Measurements from ENCODE around the gene DOK6.
"Not testable (repeated sequence)": the region's sequence is repeated elsewhere in the genome, so short reads cannot be mapped to it uniquely, and the experiment has no call there.

DOK6 gene

DNA sequence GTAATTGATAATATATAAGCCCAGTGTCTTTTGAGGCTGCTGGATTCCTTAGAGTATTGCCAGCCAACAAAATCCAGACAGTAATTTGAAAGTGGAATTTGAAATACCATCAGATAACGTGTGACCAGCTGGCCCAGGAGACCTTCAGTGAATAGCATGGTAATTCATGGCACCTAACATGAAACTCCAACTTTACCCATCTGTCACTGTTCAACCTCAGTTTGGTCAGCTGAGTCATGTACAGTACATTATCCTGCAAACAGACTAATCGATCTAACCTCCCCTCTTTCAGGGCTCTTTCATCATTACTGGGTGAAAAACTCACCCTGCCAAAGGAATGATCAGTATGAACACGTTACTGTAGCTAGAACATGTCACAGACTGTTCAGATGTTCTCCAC lies 230.6 kb downstream of the DOK6 start:
- DNase-seq: no peak

GRCh38 chr18:69635482-69635881 lies 234.8 kb downstream of the DOK6 start:
- no peak for DNase-seq

DNA sequence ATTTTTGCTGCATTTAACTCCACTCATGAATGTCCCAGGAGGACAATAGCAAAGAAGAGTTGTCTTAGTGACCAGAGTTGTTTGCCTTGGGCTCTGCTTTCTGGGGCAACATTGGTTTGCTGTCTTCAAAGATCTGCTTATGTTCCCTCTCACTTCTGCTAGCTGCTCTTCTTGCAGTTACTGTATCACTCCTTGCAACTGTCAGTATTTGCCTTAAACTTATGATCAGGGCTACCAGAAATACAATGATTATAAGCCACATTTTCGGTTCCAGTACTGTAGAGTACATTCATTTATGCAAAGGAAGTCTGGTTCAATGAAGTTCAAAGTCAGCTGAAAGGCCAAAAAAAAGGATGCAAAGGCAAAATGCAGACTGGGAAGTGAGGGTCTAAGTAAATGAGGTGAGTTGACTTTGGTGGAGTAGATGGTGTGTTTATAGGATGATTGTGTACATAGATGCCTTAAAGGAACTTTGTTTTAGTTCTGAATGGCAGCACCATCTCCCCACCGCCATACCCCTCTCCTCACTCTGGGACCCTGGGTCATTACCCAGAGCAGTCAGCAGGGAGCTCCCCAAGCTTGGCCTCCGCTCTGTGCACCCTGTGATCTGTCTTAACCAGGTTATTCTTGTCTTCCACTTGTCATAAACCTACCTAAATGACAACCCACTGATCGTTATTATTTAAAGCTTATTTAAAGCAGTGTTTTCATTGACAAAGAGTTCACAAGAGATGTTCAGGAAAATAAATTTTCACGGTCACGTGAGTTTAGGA lies 236.0 kb downstream of the DOK6 start:
- no peak for DNase-seq

- DNase-seq: no peak
These were observed 237.4 kb downstream of the DOK6 start for GRCh38 chr18:69638056-69638455.

- no peak for DNase-seq
These were observed 247.0 kb downstream of the DOK6 start for GRCh38 chr18:69647702-69648101.

DNA sequence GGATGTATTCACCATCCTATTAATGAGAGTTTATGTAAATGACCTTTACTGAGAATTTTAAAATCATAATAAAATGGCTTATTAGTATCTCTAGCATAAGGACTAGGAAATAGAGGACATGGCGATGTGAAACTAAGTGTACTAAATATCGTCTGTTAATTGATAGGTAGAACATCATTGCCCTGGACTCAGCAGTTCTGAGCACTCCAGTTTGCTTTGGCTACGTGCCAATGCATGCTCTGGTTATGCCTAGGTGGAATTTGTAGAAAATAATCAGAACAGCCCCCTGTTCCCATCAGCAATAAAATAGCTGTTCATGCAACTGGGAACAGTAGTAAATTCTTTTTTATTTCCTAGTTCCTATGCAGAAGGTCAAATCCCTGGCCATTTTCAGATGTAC lies 247.8 kb downstream of the DOK6 start:
- DNase-seq: no peak

DNA sequence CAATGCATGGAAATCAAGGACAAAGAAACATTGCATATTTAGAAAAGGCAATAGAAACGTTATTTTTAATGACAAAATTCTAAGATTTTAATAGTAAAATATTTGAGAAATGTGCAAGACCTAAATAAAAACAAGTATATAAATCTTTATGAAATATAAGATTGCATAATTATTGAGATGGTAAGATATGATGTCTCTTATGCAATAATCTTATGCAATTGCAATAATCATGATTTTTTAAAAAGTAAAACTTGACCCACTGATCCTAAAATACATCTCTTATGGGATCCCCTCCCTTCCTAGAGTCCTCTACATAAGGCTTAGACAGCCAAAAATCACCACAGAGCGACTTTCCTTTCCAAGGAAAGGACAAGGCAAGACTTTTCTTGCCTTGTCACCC lies 249.0 kb downstream of the DOK6 start:
- DNase-seq: no peak

- DNase-seq: no peak
These were observed 250.6 kb downstream of the DOK6 start for GRCh38 chr18:69651243-69651642.

DNA sequence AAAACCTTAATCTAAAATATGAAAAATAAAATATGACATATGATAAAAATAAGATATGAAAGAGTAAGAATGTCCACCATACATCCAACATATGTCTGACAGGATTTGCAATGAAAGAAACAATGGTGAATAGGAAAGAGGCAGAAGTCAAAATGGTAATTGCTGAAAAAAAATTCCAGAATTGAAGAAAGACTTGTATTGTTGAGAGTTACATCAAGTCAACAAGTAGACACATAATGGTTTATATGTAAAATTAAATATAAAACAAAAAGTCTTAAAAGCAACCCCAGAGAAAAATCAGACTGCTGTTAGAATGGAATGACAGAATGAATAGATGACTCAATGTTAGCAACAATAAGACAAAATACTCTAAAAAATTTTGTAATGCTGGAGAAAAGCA lies 255.1 kb downstream of the DOK6 start:
- DNase-seq: no peak

DNA sequence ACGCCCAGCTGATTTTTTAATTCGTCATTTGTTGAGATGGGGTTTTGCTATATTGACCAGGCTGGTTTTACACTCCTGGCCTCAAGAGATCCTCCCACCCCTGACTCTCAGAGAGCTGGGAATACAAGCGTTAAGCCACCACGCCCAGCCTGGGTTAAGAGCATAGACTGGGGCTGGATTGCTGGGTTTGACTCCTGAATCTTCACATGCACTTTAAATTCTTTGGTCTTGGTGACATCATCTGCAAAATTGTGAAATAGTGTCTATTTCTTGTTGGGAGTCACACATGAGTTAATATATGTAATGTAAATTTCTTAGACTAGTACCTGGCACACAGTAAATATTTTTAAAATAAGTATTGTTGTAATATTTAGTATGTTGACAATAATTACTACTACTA lies 257.4 kb downstream of the DOK6 start:
- no peak for DNase-seq

- DNase-seq: no peak
These were observed 258.0 kb downstream of the DOK6 start for GRCh38 chr18:69658685-69659084.

DNA sequence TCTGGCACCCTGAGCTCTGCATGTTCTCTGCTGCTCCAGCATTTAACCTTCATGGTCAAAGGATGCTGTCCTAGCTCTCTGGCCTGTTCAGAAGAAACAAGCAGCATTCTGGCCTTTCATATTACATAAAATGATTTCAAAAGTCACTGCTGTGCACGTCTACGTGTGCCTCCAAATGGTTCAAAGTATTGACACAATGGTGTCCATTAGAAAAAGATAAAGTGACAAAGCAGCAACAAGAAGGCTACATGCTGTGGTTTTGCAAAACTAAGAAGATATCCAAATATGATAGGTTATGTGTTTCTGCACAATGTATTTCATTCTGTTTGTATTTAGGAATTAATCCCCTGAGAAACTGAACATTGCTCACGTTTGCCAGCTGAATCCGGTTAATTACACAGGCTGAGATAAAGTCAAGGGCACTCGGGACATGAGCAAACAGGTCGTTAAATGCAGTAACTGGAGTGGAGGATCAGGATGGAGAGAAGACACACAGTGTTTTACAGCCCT lies 258.5 kb downstream of the DOK6 start:
- no peak for DNase-seq

DNA sequence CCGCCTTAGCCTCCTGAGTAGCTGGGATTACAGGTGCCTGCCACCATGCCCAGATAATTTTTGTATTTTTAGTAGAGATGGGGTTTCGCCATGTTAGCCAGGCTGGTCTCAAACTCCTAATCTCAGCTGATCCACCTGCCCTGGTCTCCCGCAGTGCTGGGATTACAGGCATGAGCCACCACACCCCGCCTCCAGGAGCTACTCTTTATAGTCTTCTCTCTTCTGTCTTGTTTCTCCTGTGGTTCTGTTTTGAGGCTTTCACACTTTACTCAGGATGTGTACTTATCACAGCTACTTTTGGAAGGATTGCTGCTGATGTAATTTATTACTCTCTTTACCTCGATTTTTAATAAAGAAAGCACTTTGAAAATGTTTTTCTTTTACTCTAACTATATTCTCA lies 261.4 kb downstream of the DOK6 start:
- DNase-seq: not testable (repeated sequence)

- no peak for DNase-seq
These were observed 263.7 kb downstream of the DOK6 start for GRCh38 chr18:69664399-69664798.

DNA sequence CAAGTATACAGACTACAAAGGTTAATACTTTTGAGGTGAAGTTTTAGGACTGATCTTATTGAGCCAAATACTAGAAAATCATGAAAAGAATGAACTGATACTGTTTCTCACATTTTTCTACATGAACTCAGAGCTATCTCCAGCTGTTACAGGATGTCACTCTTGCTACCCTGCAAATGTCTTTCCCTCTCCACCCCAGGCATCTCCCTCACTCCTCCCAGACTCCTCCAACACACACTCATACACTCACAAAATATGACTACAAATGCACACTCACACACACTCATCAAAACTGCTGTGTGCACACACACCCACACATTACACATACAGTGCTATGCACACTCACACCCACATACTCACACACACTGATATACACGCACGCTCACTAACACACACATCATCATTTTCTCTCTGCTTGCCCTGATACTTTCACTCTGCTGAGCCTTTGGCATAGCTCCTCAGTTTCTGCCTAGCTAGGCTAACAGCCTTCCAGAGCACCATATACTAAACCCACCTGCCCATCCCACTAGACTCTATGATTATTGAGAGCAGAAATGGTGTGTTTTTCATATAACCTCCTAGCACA lies 273.7 kb downstream of the DOK6 start:
- no peak for DNase-seq

DNA sequence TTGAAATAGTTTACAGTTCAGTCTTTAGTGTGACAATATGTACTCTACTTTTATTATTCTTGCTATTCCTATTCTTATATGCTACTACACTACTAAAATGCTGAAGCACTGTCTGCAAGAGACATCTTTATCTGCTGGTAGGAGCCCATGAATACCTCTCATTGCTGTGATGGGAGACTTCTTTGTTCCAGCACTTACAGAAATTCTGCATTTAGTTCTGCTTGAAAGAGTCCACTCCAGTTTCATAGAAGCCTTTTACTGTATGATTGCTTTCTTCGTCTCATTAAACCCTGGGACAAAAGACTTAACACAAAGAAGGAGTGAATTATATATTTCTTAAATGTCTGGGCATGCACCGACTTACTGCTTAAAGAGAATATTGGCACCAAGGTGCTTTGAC lies 274.3 kb downstream of the DOK6 start:
- DNase-seq: no peak

DNA sequence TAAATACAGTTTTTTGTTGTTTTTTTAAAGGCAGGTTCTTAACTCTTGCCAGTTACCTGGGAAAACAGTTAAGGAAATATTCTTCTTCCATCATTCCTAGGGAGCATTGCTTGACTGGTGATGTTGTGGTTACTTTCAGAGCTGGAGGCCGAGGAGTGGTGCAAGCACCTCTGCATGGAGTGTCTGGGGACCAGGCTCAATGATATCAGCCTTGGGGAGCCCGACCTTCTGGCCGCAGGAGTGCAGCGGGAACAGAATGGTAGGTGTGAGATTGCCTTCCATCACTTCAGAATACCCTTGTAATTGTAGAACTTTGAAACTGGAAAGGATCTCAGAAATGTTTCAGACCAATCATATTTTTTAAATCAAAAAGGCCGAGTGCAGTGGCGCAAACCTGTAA lies 276.9 kb downstream of the DOK6 start:
- no peak for DNase-seq

- DNase-seq: no peak
These were observed 279.4 kb downstream of the DOK6 start for GRCh38 chr18:69680123-69680522.

- no peak for DNase-seq
These were observed 282.5 kb downstream of the DOK6 start for GRCh38 chr18:69683176-69683575.

GRCh38 chr18:69684789-69685188 lies 284.1 kb downstream of the DOK6 start:
- DNase-seq: no peak

DNA sequence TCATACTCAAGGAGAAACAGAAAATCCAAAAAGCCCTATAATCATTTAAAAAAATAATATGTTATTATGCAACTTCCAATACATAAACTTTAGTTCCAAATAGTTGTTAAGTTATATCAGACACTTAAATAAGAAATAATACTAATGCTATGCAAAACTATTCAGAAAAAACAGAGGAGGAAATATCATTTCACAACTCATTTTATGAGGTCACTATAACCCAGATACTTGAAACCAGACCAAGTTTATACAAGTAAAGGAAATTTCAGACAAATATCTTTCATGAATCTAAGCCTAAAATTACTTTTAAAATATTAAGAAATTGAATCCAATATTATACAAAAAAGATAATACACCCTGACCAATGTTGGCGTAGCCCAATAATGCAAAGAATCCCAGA lies 286.2 kb downstream of the DOK6 start:
- DNase-seq: no peak

DNA sequence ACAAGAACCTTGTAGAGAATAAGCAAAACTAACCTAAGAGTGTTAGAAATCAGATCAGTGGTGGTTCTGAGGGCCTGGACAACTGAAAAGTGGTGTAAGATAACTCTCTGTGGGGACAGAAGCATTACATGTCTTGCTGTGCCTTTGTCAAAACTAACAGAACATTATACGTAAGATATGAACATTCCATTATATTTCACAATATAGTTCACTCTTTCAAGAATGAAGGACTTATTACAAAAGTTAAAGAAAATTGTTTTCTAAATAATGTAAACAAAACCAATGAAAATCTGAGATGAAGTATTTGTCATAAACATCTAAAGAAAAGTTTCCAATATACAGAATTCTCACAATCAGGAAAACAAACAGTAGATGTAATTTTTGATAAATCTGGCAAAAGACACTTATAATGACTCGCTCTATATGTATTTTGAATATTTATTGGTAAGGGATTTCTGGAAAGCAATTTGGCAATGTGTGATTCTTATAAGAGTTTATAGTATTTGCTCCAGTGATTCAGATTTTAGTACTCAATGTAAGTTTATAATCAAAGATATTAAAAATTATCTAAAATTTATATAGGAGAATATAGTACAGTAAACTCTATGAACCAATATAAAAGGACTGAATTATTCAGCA lies 288.6 kb downstream of the DOK6 start:
- no peak for DNase-seq

DNA sequence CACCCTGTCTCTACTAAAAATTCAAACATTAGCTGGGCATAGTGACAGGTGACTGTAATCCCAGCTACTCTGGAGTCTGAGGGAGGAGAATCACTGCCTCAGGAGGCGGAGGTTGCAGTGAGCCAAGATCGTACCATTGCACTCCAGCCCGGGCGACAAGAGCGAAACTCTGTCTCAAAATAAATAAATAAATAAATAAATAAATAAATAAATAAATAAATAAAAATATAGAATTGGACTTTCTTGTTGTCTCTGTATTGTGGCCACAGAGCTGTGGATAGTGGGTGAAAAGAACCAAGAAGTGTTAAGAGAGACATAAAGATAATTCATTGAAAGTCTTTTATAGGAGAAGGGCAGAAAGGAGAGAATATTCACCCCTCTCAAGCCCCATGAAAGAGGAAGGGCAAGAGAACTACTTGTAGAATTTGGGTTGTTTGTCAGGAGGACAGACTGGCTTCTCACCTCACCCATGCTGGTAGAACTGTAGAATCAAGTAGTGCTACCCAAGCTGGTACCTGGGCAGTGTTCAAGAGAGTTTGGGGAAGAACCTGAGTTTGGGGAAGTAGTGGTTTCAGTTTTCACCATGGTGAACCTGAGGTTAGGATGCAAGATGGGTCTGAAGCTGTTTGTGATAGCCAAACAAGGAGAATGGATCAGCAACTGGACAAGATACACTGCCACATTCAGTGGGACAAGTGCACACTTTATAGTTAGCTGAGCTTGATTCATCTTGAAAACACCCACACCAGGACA lies 290.5 kb downstream of the DOK6 start:
- DNase-seq: no peak

DNA sequence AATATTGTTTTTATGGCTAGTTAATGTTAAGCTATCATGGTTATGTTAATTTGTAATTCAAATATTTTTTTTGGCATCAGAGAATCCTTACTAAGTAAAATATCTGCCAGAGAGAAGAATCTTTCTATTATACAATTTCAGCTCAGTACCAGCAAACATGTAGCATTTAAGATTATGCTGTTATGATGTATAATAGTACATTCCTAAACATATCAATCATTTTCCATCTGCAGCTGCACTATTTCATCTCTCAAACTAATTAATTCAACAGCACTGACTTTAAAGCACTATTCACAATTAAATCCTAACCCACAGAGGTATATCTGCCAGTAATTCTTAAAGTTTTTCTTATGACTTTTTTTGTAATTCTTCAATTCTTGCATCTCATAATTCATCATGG lies 296.4 kb downstream of the DOK6 start:
- DNase-seq: no peak
